ENCODE measurements around the gene GSN.

DNA sequence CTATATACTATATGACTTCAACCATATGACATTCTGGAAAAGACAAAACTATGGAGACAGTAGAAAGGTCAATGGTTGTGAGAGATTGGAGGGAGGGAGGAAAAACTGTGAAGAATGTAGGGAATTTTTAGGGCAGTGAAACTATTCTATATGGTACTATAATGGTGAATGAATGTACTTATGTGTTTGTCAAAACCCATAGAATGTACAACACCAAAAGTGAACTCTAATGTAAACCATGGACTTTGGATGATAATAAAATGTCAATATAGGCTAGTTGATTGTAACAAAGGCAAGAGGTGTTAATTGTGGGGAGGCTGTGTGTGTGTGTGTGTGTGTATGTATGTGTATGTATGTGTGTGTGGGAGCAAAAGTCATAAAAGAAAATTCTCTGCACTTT, 112.9 kb downstream of the GSN start:
- TF ChIP-seq EZH2 (IDR thresholded peaks at IDR 0.05) (no peak), POLR2AphosphoS5 (IDR thresholded peaks at IDR 0.05; ENCODE audit: borderline replicate concordance, low read depth, low read length) (no peak)
